NCI-H128 (cell line): ENCODE results near the gene SLC17A1.

Experiments
- DNase-seq: peaks from one replicate; lab custom pipeline; 2025; ENCODE audit not compliant: unreplicated experiment; lab: John Stamatoyannopoulos, UW

Gene SLC17A1

DNA sequence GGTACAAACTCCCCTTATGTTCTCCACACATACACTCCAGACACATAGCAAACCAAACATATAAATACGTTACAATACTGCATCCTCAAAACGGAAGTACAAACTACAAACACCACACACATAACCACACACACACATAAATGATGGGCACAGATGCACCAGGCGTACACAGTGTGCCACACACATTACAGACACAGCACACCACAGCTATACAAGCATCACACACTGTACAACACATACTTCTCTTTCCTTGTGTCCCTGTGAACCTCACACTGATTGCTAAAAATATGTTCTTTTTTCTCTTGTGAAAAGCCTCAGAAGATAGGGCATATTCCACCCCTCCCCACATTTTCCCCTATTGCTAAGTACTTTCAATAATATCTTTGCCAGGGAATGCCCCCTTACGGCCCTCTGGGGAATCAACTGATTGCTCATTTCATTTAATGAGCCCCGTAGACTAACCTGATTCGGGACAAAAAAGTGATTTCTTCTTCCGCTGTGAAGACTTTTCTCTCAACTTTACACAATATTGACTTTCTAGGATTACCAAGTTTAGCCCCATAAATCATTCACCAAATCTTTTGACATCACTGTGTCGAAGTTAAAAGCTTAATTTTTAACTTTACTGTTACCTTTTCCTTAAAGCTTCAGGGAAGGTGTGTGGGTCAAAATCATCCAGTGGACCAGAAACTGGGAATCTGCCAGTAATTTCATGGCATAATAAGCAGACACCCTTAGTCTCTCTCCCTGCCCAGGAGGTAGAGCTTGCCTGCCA lies at the start of gene SLC17A1:
SLC17A1 (minus strand) TSS at position 521 of the 775 bp plus-strand sequence. CDS start 1,495 bp downstream, outside the sequence.
- DNase-seq, result no peak

- DNase-seq, result no peak
Observed at GRCh38 chr6:25880601-25881000, 48.7 kb upstream of the SLC17A1 start.

GRCh38 chr6:25878721-25879322 lies 47.0 kb upstream of the SLC17A1 start:
- no peak for DNase-seq

DNA sequence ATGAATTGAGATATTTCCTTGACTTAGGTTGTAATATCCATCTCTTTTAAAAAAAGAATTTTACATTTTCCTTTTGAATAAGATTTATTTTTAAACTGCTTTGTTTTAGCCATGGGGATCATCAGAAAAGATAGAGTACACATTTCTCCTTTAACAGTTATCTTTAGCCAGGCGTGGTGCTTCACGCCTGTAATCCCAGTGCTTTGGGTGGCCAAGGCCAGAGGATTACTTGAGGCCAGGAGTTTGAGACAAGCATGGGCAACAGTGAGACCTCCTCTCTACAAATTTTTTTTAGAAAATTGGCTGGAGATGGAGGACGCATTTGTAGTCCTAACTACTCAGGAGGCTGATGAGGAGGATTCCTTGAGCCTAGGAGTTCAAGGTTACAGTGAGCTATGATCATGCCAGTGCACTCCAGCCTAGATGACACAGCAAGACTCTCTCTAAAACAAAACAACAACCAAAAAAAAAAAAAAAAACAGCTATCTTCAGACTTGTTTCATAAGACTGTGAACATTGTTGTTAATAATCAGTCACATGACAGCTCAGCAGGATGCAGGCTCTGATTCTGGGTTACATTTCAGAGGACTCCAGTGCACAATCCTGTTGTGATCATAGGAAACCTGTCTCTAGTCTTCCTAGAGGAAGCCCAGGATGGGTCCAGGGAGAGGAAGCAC lies 44.2 kb upstream of the SLC17A1 start:
- DNase-seq, result no peak

GRCh38 chr6:25875563-25875905 lies 43.7 kb upstream of the SLC17A1 start:
- no peak for DNase-seq

GRCh38 chr6:25874822-25875562 lies 43.1 kb upstream of the SLC17A1 start:
- no peak for DNase-seq

DNA sequence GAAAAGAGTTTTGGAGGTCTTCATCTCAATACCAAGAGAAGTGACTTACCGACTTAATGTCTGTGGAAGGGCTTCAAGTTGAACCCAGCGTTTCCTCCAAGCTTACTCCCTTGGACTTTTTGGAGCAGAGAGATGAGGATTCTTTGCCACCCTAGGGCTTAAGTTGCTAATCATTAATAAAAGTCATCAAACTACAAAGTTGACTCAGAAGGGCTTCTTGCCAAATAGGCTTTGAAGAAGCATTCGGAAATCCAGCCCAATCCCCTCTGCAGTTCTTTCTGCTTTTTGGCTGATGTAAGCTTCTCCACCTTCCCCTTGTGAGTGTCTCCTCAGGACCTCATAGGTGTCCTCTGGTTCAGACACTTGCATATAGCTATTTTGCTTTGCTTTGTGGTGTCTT lies 42.3 kb upstream of the SLC17A1 start, which contains the start of gene SLC17A3:
SLC17A3 (minus strand) TSS at position 126 of the 400 bp plus-strand sequence. CDS start 5,856 bp downstream, outside the sequence.
- no peak for DNase-seq

- DNase-seq, result no peak
Observed at GRCh38 chr6:25872814-25873213, 41.0 kb upstream of the SLC17A1 start.

GRCh38 chr6:25869840-25870239 lies 38.0 kb upstream of the SLC17A1 start:
- DNase-seq, result no peak

- DNase-seq, result no peak
Observed at GRCh38 chr6:25868436-25869183, 36.8 kb upstream of the SLC17A1 start.

DNA sequence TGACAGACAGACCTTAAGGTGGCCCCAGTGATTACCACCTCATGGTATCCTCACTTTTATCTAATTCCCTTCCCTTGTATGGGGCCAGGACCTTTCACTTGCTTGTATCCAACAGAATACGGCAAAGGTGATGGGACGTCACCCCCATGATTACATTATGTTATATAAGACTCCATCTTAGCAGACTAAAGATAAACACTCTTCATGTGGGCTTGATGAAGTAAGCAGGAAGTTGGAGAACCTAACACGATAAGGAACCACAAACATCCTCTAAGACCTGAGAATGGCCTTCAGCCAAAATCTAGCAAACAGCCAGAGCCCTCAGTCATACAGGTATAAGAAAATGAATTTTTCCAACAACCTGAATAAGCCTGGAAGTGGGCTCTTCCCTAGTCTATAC lies 34.2 kb upstream of the SLC17A1 start:
- DNase-seq, result no peak

- DNase-seq, result no peak
Observed at GRCh38 chr6:25863360-25863759, 31.5 kb upstream of the SLC17A1 start.

GRCh38 chr6:25862199-25862598 lies 30.3 kb upstream of the SLC17A1 start:
- DNase-seq, result no peak

- DNase-seq, result no peak
Observed at GRCh38 chr6:25852756-25853155, 20.9 kb upstream of the SLC17A1 start.

- no peak for DNase-seq
Observed at GRCh38 chr6:25851961-25852360, 20.1 kb upstream of the SLC17A1 start.

- DNase-seq, result no peak
Observed at GRCh38 chr6:25844518-25844917, 12.7 kb upstream of the SLC17A1 start.

- no peak for DNase-seq
Observed at GRCh38 chr6:25842526-25842925, 10.7 kb upstream of the SLC17A1 start.

DNA sequence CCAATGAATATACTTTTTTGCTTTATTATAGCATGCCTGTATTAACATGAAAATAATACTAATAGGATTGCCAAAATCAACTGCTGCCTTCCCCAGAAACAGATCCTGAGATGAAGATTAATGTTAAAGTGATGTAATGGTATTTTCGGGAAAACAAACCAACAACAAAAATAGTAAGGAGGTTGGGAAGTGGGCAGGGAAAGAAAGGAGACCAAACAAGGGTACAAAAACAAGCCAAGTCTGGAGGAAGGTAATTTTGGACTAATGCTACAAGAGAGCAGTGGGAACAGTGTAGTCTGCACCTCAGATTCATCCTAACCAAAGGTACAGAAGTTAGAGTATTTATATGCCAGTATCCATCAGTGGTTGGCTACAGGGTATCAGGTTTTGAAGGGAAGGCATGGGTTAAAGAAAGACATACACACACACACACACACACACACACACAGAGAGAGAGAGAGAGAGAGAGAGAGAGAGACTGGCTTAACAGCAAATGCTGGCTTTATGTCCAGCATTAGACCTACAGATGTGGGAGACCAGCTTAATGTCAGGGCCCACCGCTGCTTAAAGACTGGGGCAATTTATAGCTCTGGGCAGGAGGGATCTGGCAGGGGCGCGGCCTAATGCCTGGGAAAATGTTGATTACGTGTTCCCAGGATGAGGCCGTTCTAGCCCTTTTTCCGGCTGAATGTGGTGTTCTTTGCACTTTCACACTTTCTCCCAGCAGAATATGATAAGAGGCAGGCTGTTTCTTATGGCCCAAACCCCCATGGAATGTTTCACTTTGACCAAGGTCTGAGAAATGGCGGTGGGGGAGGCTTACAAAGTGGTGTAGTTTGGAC lies 3.8 kb upstream of the SLC17A1 start:
- DNase-seq, result no peak

DNA sequence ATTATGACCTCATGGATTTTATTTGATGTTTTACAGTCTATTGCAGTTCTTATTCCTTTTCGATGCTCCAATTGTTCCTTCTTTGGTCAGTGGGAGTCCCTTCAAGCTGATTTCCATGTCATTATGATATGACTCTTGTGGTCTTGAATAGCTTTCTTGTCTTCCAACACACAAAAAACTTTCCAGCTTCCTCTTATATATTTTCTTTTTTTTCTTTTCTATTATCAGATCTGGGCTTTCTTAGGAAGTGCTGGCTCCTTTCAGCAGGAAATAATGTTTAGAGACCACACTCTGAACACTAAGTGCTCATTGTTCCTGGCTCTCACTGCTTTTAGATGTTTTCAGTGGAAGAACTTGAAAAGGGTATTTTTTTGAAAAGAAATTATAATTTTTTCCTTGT lies 3.1 kb upstream of the SLC17A1 start:
- DNase-seq, result no peak

- no peak for DNase-seq
Observed at GRCh38 chr6:25833136-25833535, 1.3 kb upstream of the SLC17A1 start.
